SH-SY5Y (cell line): ENCODE data around the gene CGB1.

Experiments
- GATA2 ChIP-seq: IDR thresholded peaks from 2 replicates; pipeline ENCODE4 v1.6.1; 2011; ENCODE audit warnings: mild to moderate bottlenecking, low read depth, low read length
- GATA3 ChIP-seq: IDR thresholded peaks from 2 replicates; pipeline ENCODE4 v1.6.1; 2011; ENCODE audit warnings: low read depth, mild to moderate bottlenecking, low read length, moderate library complexity

CGB1 gene

DNA sequence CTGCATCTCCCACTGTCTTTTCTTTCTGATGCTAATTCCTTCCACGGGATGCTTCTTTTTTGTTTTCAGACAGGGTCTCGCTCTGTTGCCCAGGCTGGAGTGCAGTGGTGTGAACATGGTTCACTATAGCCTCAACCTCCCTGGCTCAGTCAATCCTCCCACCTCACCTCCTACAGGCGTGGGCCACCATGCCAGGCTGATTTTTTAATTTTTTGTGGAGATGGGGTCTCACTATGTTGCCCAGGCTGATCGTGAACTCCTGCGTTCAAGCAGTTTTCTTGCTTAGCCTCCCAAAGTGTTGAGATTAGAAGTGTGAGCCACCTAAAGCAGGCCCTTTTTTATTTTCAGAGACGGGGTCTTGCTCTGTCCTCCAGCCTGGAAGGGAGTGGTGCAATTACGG lies 48.4 kb downstream of the CGB1 start:
- no peak for TF ChIP-seq GATA2
- TF ChIP-seq GATA3 = no peak

- TF ChIP-seq GATA3 = no peak
- no peak for TF ChIP-seq GATA2
Observed at GRCh38 chr19:48987323-48987722, 49.4 kb downstream of the CGB1 start.

- no peak for TF ChIP-seq GATA3
- no peak for TF ChIP-seq GATA2
Observed at GRCh38 chr19:48986211-48986610, 50.5 kb downstream of the CGB1 start.

DNA sequence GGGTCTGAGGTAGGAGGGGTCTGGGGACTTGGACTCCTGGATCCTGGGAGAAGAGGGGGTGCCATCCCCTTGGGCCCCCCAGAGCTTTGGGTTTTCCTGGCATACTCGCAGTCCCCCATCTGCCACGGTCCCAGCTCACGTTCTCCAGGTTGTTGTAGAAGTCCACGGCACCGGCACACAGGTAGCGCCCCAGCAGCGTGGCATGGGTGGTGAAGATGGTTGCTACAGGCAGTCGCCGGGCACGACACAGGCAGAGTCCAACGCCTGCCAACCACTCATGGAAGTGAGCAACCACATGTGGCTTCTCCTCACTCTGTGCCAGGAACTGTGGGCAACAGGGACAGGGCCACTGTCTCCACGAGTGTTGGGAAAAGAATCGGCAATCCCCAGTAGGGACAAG lies 51.0 kb downstream of the CGB1 start:
- no peak for TF ChIP-seq GATA3
- no peak for TF ChIP-seq GATA2
